ENCODE measurements around the gene WDR74. TPM values are rescaled to one million over a fixed set of nuclear protein-coding genes. Genes with fewer than 3 reads are reported as not detected.
A peak's percentile ranks its signal among the peaks of the same experiment; 100 is the strongest.

WDR74 gene
- total and polyA plus RNA-seq, 9 of the 15 experiments (the other 6 are each of a cell fraction or from before 2014, with no cell fraction given) = 32.7 to 210 (median 114) TPM

- TF ChIP-seq FOXO4 (CRISPR knock-in tag; IDR thresholded peaks at IDR 0.05) (no peak; the same call in 1 of the 2 replicates), NR2F6 (CRISPR knock-in tag; IDR thresholded peaks at IDR 0.05) (no peak), TCF7 (IDR thresholded peaks at IDR 0.05; ENCODE audit: borderline replicate concordance) (peak; percentile 15; the same call in 1 of the 2 replicates), HNRNPK (IDR thresholded peaks at IDR 0.05; ENCODE audit: low read depth, low read length, poor library complexity, severe bottlenecking) (no peak), RBFOX2 (IDR thresholded peaks at IDR 0.05; ENCODE audit: low read depth, low read length) (peak; percentile 99), MAFG (tag; conservative IDR thresholded peaks at IDR 0.05) (no peak), BHLHE40 (IDR thresholded peaks at IDR 0.05; ENCODE audit: low read length) (no peak), ESRRB (CRISPR knock-in tag; IDR thresholded peaks at IDR 0.05; ENCODE audit: borderline replicate concordance) (0 out of 2 replicates have a peak, but pooled peaks have one; percentile 39), CTCFL (IDR thresholded peaks at IDR 0.05; ENCODE audit: borderline replicate concordance, insufficient read depth, low read depth, low read length, poor library complexity, severe bottlenecking) (peak; percentile 95), HMGXB4 (CRISPR knock-in tag; IDR thresholded peaks at IDR 0.05) (peak; percentile 94), ZNF609 (CRISPR knock-in tag; IDR thresholded peaks at IDR 0.05; ENCODE audit: borderline replicate concordance) (no peak), ZNF232 (CRISPR knock-in tag; IDR thresholded peaks at IDR 0.05) (no peak; the same call in 1 of the 2 replicates), MED1 (CRISPR knock-in tag; IDR thresholded peaks at IDR 0.05; ENCODE audit: borderline replicate concordance) (0 out of 2 replicates have a peak, but pooled peaks have one; percentile 24)
Observed at GRCh38 chr11:62880803-62881578, 41.6 kb upstream of the WDR74 start, which contains the start of gene SLC3A2 (continued).

All from K562 (cell line).